Stimulated activated CD4-positive, alpha-beta T cell treated with anti-CD3 and anti-CD28 coated beads, Interleukin-12 subunit alpha, Interleukin-12 subunit beta, amount 100 ng/mL, for 24 hours (primary cell): ENCODE data around the gene ADAMTS4.
"Not testable (repeated sequence)": the region's sequence is repeated elsewhere in the genome, so short reads cannot be mapped to it uniquely, and the experiment has no call there.

Experiments used
- DNase-seq, 2 experiments: peaks; one replicate each; pipeline ENCODE4 v3.0.0-alpha.2; 2020; ENCODE audit warnings: low read depth in 2 of 2

The ADAMTS4 gene, protein sequence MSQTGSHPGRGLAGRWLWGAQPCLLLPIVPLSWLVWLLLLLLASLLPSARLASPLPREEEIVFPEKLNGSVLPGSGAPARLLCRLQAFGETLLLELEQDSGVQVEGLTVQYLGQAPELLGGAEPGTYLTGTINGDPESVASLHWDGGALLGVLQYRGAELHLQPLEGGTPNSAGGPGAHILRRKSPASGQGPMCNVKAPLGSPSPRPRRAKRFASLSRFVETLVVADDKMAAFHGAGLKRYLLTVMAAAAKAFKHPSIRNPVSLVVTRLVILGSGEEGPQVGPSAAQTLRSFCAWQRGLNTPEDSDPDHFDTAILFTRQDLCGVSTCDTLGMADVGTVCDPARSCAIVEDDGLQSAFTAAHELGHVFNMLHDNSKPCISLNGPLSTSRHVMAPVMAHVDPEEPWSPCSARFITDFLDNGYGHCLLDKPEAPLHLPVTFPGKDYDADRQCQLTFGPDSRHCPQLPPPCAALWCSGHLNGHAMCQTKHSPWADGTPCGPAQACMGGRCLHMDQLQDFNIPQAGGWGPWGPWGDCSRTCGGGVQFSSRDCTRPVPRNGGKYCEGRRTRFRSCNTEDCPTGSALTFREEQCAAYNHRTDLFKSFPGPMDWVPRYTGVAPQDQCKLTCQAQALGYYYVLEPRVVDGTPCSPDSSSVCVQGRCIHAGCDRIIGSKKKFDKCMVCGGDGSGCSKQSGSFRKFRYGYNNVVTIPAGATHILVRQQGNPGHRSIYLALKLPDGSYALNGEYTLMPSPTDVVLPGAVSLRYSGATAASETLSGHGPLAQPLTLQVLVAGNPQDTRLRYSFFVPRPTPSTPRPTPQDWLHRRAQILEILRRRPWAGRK

GRCh38 chr1:161198897-161199431, at the start of gene ADAMTS4:
TSS of gene ADAMTS4 (minus strand) at chr1:161199054. CDS start at chr1:161198627, 427 bp downstream.
- no peak for DNase-seq

- DNase-seq, result no peak
Measured at GRCh38 chr1:161244888-161245287, 46.0 kb upstream of the ADAMTS4 start.

GRCh38 chr1:161242313-161242712, 43.5 kb upstream of the ADAMTS4 start:
- no peak for DNase-seq

DNA sequence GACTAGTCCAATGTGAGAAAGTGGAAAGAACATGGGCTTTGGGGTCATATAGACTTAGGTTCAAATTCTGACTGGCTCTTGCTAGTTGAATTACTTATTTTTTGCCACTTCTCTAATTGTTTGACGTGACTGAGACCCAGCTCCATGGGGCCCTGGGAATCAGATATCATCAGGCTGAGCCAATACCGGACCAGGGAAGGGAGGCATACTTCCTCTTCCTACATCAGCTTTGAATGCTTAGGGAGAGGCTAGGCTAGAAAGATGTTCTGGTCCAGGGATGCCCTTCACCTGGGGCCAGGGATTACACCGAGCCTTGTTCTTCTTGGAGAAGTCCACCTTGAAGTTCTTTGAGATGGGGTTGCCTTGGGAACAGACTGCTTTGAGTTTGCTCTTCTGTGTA, 42.8 kb upstream of the ADAMTS4 start:
- no peak for DNase-seq

DNA sequence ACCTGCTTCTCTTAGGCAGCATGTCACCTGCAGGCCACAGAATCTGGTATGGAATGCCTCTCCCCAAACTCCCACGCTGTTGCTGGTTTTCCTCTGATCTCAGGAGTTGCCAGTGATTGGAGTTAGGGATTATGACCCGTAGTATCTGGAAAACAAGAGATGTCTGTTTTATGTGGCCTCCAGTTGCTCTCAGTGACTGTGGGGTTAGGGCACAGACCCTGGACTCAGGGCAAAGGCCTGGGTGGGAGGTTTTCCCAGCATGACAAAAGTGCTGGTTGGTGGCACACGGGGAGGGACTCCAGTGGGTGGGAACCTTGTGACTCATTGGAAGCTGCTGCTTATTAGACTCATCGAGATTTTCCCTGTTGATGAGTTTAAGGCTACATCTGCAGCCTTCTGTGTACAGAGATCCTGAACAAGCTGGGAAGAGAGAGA, 39.2 kb upstream of the ADAMTS4 start, which contains the start of gene NR1I3:
NR1I3 (minus strand) TSS at position 165 of the 435 bp plus-strand sequence. CDS start 1,638 bp downstream, outside the sequence.
- no peak for DNase-seq

DNA sequence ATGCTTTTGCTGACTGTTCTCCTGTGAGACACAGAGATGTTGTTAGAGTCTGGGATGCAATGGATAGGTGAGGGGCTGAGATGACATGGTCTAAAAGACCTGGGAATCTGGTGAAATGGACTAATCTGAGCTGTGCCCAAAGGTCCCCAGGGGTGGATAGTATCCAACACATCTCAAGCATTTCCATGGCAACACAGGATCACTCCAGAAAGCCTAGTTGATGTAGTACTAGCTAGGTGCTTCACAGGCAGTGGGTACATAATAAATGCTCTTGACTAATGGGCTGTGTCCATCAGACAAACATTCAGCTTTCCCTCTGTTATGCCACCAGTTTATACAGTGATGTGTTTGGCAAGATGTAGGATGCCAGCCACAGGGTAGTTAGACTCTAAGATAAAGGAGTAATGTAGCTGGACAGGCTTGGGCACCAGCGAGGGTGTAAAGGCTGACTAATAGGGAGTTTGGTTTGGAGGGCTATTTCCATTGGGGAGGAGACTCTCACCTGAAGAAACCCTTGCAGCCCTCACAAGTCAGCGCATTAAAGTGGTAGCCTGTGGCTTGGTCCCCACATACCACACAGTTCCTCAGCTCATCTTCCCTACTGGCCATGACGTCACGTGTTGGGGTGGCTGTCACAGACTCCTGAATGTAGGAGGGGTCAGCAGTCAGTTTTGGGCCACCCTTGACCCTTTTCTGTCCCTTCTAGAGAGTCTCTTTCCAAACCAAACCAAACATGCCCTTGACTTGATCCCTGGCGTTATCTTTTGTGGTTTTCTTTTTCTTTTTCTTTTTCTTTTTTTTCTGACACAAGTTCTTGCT, 37.3 kb upstream of the ADAMTS4 start:
- no peak for DNase-seq

- DNase-seq, result no peak
Measured at GRCh38 chr1:161233102-161233501, 34.2 kb upstream of the ADAMTS4 start.

- DNase-seq, result no peak
Measured at GRCh38 chr1:161230762-161231161, 31.9 kb upstream of the ADAMTS4 start.

- no peak for DNase-seq
Measured at GRCh38 chr1:161229896-161230295, 31.0 kb upstream of the ADAMTS4 start.

DNA sequence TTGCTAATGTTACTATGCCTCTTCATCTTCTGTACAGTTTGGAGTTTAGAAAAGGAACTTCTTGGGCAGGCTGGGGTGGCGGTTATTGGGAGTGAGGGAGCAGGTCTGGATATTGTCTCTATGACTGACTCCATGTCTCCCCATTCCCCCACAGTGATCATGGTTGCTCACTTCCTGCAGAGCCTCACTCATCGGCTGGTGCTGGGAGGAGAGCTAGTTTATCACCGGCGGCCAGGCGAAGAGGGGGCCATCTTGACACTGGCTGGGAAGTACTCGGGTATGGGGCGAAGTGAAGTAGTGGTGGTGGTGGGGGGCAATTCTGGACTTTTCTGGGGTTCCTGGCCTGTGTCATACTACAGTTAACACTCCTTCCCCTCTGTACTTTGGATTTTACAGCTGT, 29.2 kb upstream of the ADAMTS4 start:
- no peak for DNase-seq

DNA sequence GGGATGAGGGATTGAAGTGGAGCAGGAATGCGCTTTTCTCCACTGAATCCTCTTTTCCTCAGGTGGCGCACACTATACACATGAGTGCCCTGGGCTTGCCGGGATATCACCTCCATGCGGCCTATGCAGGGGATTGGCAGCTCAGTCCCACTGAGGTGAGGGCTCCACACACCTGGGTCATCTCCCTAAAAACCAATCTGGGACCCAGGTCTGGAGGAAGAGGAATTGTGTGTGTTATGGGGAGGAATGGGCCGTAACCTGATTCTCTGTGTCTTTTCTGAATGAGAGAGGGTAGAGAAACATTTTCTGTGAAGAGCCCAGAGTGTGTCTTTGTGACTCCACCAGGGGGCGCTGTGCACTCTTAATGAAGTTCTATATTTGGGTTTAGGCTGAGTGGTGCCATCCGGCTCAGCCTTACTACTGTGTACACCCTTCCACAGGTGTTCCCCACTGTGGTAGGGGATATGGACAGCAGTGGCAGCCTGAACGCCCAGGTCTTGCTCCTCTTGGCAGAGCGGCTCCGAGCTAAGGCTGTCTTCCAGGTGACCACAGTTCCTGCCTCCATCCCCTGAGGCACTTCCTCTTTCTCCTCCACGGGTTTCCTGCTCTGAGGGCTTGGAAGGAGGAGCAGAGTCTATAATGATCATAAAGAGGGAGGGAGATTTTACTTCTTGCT, 28.5 kb upstream of the ADAMTS4 start:
- peak; percentile 72 to 91 for DNase-seq

DNA sequence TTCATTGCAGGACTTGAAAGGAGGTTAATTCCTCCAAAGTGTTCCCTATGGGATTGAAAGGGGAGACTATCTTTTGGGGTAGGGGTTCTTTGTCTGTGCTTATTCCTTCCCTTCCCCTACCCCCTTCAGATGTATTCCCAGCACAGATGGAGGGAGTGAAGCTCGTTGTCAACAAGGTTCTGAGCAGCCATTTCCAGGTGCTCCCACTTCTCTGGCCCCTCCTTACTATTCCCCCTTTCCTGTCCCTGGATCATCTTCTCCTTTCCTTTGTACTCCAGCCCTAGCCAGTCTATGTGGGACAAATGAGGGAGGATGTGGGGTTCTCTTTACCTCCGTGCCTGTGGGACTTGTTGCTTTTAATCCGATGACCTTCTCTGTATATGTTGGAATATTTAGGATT, 27.9 kb upstream of the ADAMTS4 start:
- no peak for DNase-seq

- no peak for DNase-seq
Measured at GRCh38 chr1:161226320-161226711, 27.5 kb upstream of the ADAMTS4 start.

GRCh38 chr1:161225534-161226319, 26.9 kb upstream of the ADAMTS4 start, which contains the start of gene TOMM40L:
TSS of gene TOMM40L (plus strand) at chr1:161226060. CDS start at chr1:161226490, 430 bp downstream.
- peak; percentile 73 to 82 for DNase-seq

GRCh38 chr1:161225178-161225533, 26.3 kb upstream of the ADAMTS4 start:
- DNase-seq, result no peak

DNA sequence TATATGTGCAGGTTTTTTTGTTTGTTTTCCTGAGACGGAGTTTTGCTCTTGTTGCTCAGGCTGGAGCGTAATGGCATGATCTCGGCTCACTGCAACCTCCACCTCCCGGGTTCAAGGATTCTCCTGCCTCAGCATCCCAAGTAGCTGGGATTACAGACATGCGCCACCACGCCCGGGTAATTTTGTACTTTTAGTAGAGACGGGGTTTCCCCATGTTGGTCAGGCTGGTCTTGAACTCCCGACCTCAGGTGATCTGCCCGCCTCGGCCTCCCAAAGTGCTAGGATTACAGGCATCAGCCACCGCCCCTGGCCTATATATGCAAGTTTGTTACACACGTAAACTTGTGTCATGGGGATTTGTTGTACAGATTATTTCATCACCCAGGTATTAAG, 25.8 kb upstream of the ADAMTS4 start:
- DNase-seq, result not testable (repeated sequence)

GRCh38 chr1:161223805-161224694, 25.2 kb upstream of the ADAMTS4 start:
- no peak for DNase-seq

DNA sequence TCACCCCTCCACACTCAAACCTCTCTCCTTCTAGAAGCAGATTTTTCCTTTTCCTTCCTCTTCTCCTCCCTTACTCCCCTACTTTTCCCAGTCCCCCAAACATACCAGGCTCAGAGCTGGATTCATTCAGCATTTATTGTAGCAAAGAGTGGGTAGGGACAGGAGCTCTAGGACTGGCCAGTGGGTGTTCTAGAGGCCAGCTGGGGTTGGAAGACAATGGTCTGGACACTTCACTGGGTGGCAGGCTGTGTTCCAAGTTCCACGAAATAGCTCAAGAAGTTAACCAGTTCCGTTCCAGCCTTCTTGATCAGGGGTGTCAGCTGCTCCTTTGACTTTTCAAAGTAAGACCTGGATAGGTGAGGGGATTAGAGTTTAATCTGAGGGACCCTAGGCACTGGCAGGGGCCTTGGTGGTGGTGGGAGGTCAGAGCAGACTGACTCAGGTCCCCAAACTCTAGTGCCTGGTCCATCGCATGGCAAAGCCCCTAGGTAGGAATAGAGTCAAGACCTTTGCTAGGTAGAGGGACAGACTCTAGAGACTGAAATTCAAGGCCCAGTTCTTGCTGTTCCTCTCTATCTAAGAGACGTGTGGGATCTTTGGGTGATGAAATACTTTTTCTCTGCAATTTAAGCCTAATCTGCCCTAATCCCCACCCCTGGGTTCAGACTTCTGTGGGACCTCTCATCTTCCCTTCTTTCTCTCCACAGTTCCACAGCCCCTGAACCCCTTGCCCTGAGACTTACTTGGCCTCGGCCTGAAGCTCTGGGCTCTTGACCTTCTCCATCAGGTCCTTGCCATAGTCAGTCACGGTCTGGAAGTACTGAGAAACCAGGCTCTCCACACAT, 23.5 kb upstream of the ADAMTS4 start:
- no peak for DNase-seq
